ENCODE data around the gene TNFSF10. TPM values are rescaled to one million over a fixed set of nuclear protein-coding genes. Genes with fewer than 3 reads are reported as not detected.

Gene TNFSF10
- total and polyA plus RNA-seq, 2 of the 8 experiments (the other 6 are each of a cell fraction or from before 2014, with no cell fraction given), result 0.06 TPM; not detected in 1

- DNase-seq (ENCODE audit: low read depth in 1 of 2, low spot score in 2 of 2) (no peak), FAIRE-seq (no peak)
- POLR2A ChIA-PET (ENCODE audit: partially characterized antibody), result no interaction called here
- Histone ChIP-seq H3K9me3 (ENCODE audit: insufficient read depth in 2 of 2, low read depth in 1 of 2, low read length in 1 of 2) (no peaks in the 10 kb centered on the region), H3K4me2 (ENCODE audit: insufficient read depth in 1 of 2, low read depth in 2 of 2, low read length in 2 of 2) (no peak overlapping the region), H4K8ac (ENCODE audit: extremely low read depth, insufficient read depth, low read length) (no peak overlapping the region), H3K79me1 (ENCODE audit: low read depth, low read length) (no peaks in the 10 kb centered on the region), H3K4me3 (ENCODE audit: extremely low read depth in 1 of 4, insufficient read depth in 2 of 4, low read depth in 3 of 4, low read length in 4 of 4) (no peak overlapping the region), H2AK5ac (ENCODE audit: low read depth, low read length) (no peak overlapping the region), H3K27me3 (replicated peaks in 1 of 4; ENCODE audit: control insufficient read depth in 3 of 4, extremely low read depth in 1 of 4, insufficient read depth in 3 of 4, low read length in 3 of 4) (no peaks in the 10 kb centered on the region), H3K23me2 (ENCODE audit: low read depth, low read length) (no peaks in the 10 kb centered on the region), H2AFZ (ENCODE audit: low read length) (no peak overlapping the region), H2BK15ac (ENCODE audit: low read length) (no peak overlapping the region), H4K91ac (replicated peaks; ENCODE audit: insufficient read length, low read length) (no peak overlapping the region), H3K23ac (ENCODE audit: insufficient read length) (no peak overlapping the region), H3K9ac (replicated peaks in 1 of 4; ENCODE audit: extremely low read depth in 1 of 4, low read depth in 3 of 4, low read length in 3 of 4) (no peak overlapping the region), H3K79me2 (ENCODE audit: control insufficient read depth in 1 of 2, insufficient read depth in 2 of 2, low read length in 2 of 2) (no peaks in the 10 kb centered on the region), H2BK120ac (replicated peaks; ENCODE audit: low read depth, low read length) (no peak overlapping the region), H3K36me3 (ENCODE audit: control insufficient read depth in 2 of 4, insufficient read depth in 4 of 4, low read length in 3 of 4) (no peaks in the 10 kb centered on the region), H2BK5ac (ENCODE audit: low read depth, low read length) (no peak overlapping the region), H3K18ac (ENCODE audit: extremely low read depth, low read length) (no peak overlapping the region), H3K14ac (ENCODE audit: insufficient read length) (no peak overlapping the region), H2BK20ac (ENCODE audit: low read length) (no peak overlapping the region), H3K4me1 (replicated peaks in 1 of 4; ENCODE audit: control insufficient read depth in 3 of 4, insufficient read depth in 4 of 4, low read length in 3 of 4) (no peaks in the 10 kb centered on the region), H3K4ac (replicated peaks; ENCODE audit: insufficient read length, low read depth, low read length) (no peak overlapping the region), H2BK12ac (ENCODE audit: low read depth, low read length) (no peak overlapping the region), H4K20me1 (replicated peaks in 1 of 2; ENCODE audit: control insufficient read depth in 1 of 2, insufficient read depth in 2 of 2, low read length in 2 of 2) (no peaks in the 10 kb centered on the region), H3K56ac (replicated peaks; ENCODE audit: insufficient read length, low read depth, low read length) (no peak overlapping the region), H3K27ac (ENCODE audit: low read depth, low read length) (no peak overlapping the region), H4K5ac (ENCODE audit: insufficient read length, low read depth, low read length) (no peak overlapping the region)
- CTCF ChIA-PET (ENCODE audit: partially characterized antibody), result interaction anchor here (1.1 to 1.5 kb wide), 2 partner anchors 61 to 146 kb away, joined by 3 to 6 read pairs; no protein-coding TSS in a partner anchor
- 85% methylated on average over 6 of the region's 6 CpGs; no CpG with 5 or more reads in 1 of the 2 experiments for WGBS, 2 experiments (ENCODE audit: extremely low coverage in 1 of 2, insufficient coverage in 1 of 2, insufficient read length in 1 of 2, insufficient replicate concordance in 2 of 2, low coverage in 1 of 2, low lambda C conversion rate in 2 of 2, missing lambda C conversion rate in 1 of 2)
- no peak for TF ChIP-seq SIRT6 (IDR thresholded peaks at IDR 0.05; ENCODE audit: low read length)
- no peak for TF ChIP-seq TEAD4 (IDR thresholded peaks at IDR 0.05; ENCODE audit: low read depth, low read length)
- no peak for TF ChIP-seq HDAC2 (IDR thresholded peaks at IDR 0.05; ENCODE audit: borderline replicate concordance in 1 of 2, low read depth in 2 of 2, low read length in 2 of 2)
These were observed 27.2 kb upstream of the TNFSF10 start for GRCh38 chr3:172550347-172550943.

Measured in H1 (cell line).